Type B pancreatic cell (in vitro differentiated cells): ENCODE results near the gene RPLP1. TPM values are rescaled to one million over a fixed set of nuclear protein-coding genes. Genes with fewer than 3 reads are reported as not detected.

Experiments
- DNase-seq: peaks from one replicate; pipeline ENCODE4 v3.0.0; 2021; ENCODE audit warnings: mixed read lengths; ENCODE audit not compliant: unreplicated experiment; ENCODE audit errors: extremely low spot score
- H3K27ac Mint-ChIP-seq: 2 replicates; pipeline ENCODE4 v1.8.0; 2021; ENCODE audit warnings: mild to moderate bottlenecking, mixed read lengths
- H3K27me3 Mint-ChIP-seq: 2 replicates; pipeline ENCODE4 v1.8.0; 2021; ENCODE audit warnings: mixed read lengths
- H3K36me3 Mint-ChIP-seq: 2 replicates; pipeline ENCODE4 v1.8.0; 2021; ENCODE audit warnings: mixed read lengths
- H3K4me1 Mint-ChIP-seq: one replicate; pipeline ENCODE4 v1.8.0; 2021; ENCODE audit warnings: mixed read lengths; ENCODE audit not compliant: unreplicated experiment
- H3K4me3 Mint-ChIP-seq: 2 replicates; pipeline ENCODE4 v1.8.0; 2021; ENCODE audit warnings: mild to moderate bottlenecking, mixed read lengths
- H3K9me3 Mint-ChIP-seq: 2 replicates; pipeline ENCODE4 v1.8.0; 2021; ENCODE audit warnings: mixed read lengths
- CTCF ChIP-seq: fragments of 200-600 bp; sonication (generic); conservative IDR thresholded peaks from 2 replicates; pipeline ENCODE4 v1.5.0; 2021; ENCODE audit warnings: antibody characterized with exemption, mild to moderate bottlenecking
- long read RNA-seq: library from polyadenylated mRNA; unstranded; transcript quantifications from one replicate; pipeline ENCODE4 v2.0.0, GENCODE V29; 2020
- total RNA-seq: library from RNA; stranded (reverse); gene quantifications from 2 replicates; pipeline ENCODE4 v1.2.1, GENCODE V29; 2021; ENCODE audit warnings: low replicate concordance

Gene RPLP1
- total RNA-seq, result 1,676 and 1,694 TPM in 2 replicates
- long read RNA-seq, transcript RPLP1-201 (4 exons, 1,197 nt), result major isoform, 1,509 of 1,531 reads
- long read RNA-seq, partial matches to known transcripts, result 10 of 1,531 reads
- long read RNA-seq, other reads (novel, unspliced or antisense), result 9 of 1,531 reads

GRCh38 chr15:69452692-69453521 is at the start of gene RPLP1:
TSS of gene RPLP1 (plus strand) at chr15:69452818. CDS start at chr15:69452949, 131 bp downstream.
- DNase-seq, result peak; percentile 96
- Mint-ChIP-seq H3K4me3 (peak within 1 kb of the TSS; percentile 99), H3K36me3 (peaks cover 37% of the 10 kb centered on the region), H3K27me3 (no peaks in the 10 kb centered on the region), H3K9me3 (no peaks in the 10 kb centered on the region), H3K27ac (peak within 1 kb of the TSS; percentile 94), H3K4me1 (peaks cover 26% of the 10 kb centered on the region)
- no peak for TF ChIP-seq CTCF

- no peaks in the 10 kb centered on the region for H3K27me3 Mint-ChIP-seq
- no peak for TF ChIP-seq CTCF
- no peak for DNase-seq
- no peaks in the 10 kb centered on the region for H3K9me3 Mint-ChIP-seq
- H3K4me3 Mint-ChIP-seq, result no peak overlapping the region
- peaks cover 4% of the 10 kb centered on the region for H3K4me1 Mint-ChIP-seq
- H3K27ac Mint-ChIP-seq, result no peak overlapping the region
- no peaks in the 10 kb centered on the region for H3K36me3 Mint-ChIP-seq
These were observed 49.0 kb upstream of the RPLP1 start for GRCh38 chr15:69403594-69403993.

GRCh38 chr15:69405110-69405509 is 47.5 kb upstream of the RPLP1 start:
- DNase-seq, result no peak
- Mint-ChIP-seq H3K27me3 (no peaks in the 10 kb centered on the region), H3K4me3 (no peak overlapping the region), H3K9me3 (no peaks in the 10 kb centered on the region), H3K4me1 (peaks cover 4% of the 10 kb centered on the region), H3K27ac (no peak overlapping the region), H3K36me3 (no peaks in the 10 kb centered on the region)
- TF ChIP-seq CTCF, result no peak

GRCh38 chr15:69407719-69408400 is 44.8 kb upstream of the RPLP1 start:
- DNase-seq, result no peak
- H3K4me3 Mint-ChIP-seq, result no peak overlapping the region
- peaks cover 4% of the 10 kb centered on the region for H3K4me1 Mint-ChIP-seq
- no peak for TF ChIP-seq CTCF
- H3K9me3 Mint-ChIP-seq, result no peaks in the 10 kb centered on the region
- H3K27me3 Mint-ChIP-seq, result no peaks in the 10 kb centered on the region
- no peaks in the 10 kb centered on the region for H3K36me3 Mint-ChIP-seq
- H3K27ac Mint-ChIP-seq, result peak overlapping the region; percentile 2

- H3K27ac Mint-ChIP-seq, result no peak overlapping the region
- H3K27me3 Mint-ChIP-seq, result no peaks in the 10 kb centered on the region
- no peak for DNase-seq
- H3K36me3 Mint-ChIP-seq, result no peaks in the 10 kb centered on the region
- peaks cover 8% of the 10 kb centered on the region for H3K4me1 Mint-ChIP-seq
- H3K9me3 Mint-ChIP-seq, result no peaks in the 10 kb centered on the region
- H3K4me3 Mint-ChIP-seq, result no peak overlapping the region
- no peak for TF ChIP-seq CTCF
These were observed 43.8 kb upstream of the RPLP1 start for GRCh38 chr15:69408841-69409240.
